HUES64 (cell line): ENCODE measurements around the gene PHF8. TPM values are rescaled to one million over a fixed set of nuclear protein-coding genes. Genes with fewer than 3 reads are reported as not detected.

Experiments used
- H3K27ac ChIP-seq: 2 replicates; pipeline ENCODE4 v1.7.0; 2013; ENCODE audit warnings: low read depth, low read length, inconsistent platforms
- H3K27me3 ChIP-seq: 2 replicates; pipeline ENCODE4 v1.6.1; 2013; ENCODE audit warnings: mild to moderate bottlenecking, low read length; ENCODE audit not compliant: insufficient read depth
- H3K36me3 ChIP-seq: 2 replicates; pipeline ENCODE4 v1.6.1; 2013; ENCODE audit warnings: mild to moderate bottlenecking, low read length; ENCODE audit not compliant: insufficient read depth
- H3K4me1 ChIP-seq: 2 replicates; pipeline ENCODE4 v1.6.1; 2013; ENCODE audit warnings: mild to moderate bottlenecking, low read length, moderate library complexity; ENCODE audit not compliant: insufficient read depth
- H3K4me3 ChIP-seq: 2 replicates; pipeline ENCODE4 v1.5.1; 2013; ENCODE audit warnings: mild to moderate bottlenecking, low read length, moderate library complexity
- H3K9ac ChIP-seq: 2 replicates; pipeline ENCODE4 v1.6.1; 2013; ENCODE audit warnings: mild to moderate bottlenecking, low read depth, low read length
- H3K9me3 ChIP-seq: 2 replicates; pipeline ENCODE4 v1.6.1; 2013; ENCODE audit warnings: low read depth, low read length; ENCODE audit not compliant: insufficient read depth
- WGBS: fragments of 150-250, 120-280 bp; methylation state at CpG from one replicate; pipeline ENCODE4 v1.1.7; 2013; ENCODE audit warnings: missing lambda C conversion rate; 5-methylcytosine and 5-hydroxymethylcytosine counted together
- polyA plus RNA-seq, 2 experiments: library from polyadenylated mRNA; stranded (reverse); fragments of 50-300 nt; gene quantifications; one replicate each; pipeline ENCODE4 v1.2.3, GENCODE V29; 2013

The PHF8 gene
- polyA plus RNA-seq (2013, experiment 1 of 2) = 14.6 TPM
- 14.8 TPM for polyA plus RNA-seq (2013, experiment 2 of 2)

GRCh38 chrX:54044126-54044876, at the start of gene PHF8:
TSS of gene PHF8 (minus strand) at chrX:54044473. CDS start at chrX:54042728, 1,745 bp downstream.
- Histone ChIP-seq H3K27ac (peak within 1 kb of the TSS; percentile 99), H3K9ac (peak within 1 kb of the TSS; percentile 97), H3K27me3 (no peaks in the 10 kb centered on the region), H3K4me1 (peaks cover 19% of the 10 kb centered on the region), H3K9me3 (no peaks in the 10 kb centered on the region), H3K36me3 (peaks cover 23% of the 10 kb centered on the region), H3K4me3 (peak within 1 kb of the TSS; percentile 91)
- under 1% methylated on average over 62 of the region's 66 CpGs for WGBS

GRCh38 chrX:54093571-54093970, 49.3 kb upstream of the PHF8 start:
- no peaks in the 10 kb centered on the region for H3K4me1 ChIP-seq
- H3K27ac ChIP-seq = no peak overlapping the region
- H3K4me3 ChIP-seq = no peak overlapping the region
- H3K27me3 ChIP-seq = no peaks in the 10 kb centered on the region
- 100% methylated on average over 1 of the region's 2 CpGs for WGBS
- no peaks in the 10 kb centered on the region for H3K9me3 ChIP-seq
- H3K9ac ChIP-seq = no peak overlapping the region
- H3K36me3 ChIP-seq = no peaks in the 10 kb centered on the region

- Histone ChIP-seq H3K27me3 (no peaks in the 10 kb centered on the region), H3K27ac (no peak overlapping the region)
- 91% methylated on average over 1 of the region's 1 CpG for WGBS
These were observed 48.9 kb upstream of the PHF8 start for GRCh38 chrX:54093159-54093558.

GRCh38 chrX:54090880-54091279, 46.6 kb upstream of the PHF8 start:
- H3K9me3 ChIP-seq = no peaks in the 10 kb centered on the region
- H3K4me1 ChIP-seq = no peaks in the 10 kb centered on the region
- no peaks in the 10 kb centered on the region for H3K27me3 ChIP-seq
- H3K4me3 ChIP-seq = no peak overlapping the region
- H3K27ac ChIP-seq = no peak overlapping the region
- WGBS = 100% methylated on average over 2 of the region's 2 CpGs
- H3K9ac ChIP-seq = no peak overlapping the region
- H3K36me3 ChIP-seq = no peaks in the 10 kb centered on the region

More at GRCh38 chrX:54093159-54093558, 48.9 kb upstream of the PHF8 start:
- Histone ChIP-seq H3K4me3 (no peak overlapping the region), H3K4me1 (no peaks in the 10 kb centered on the region), H3K9ac (no peak overlapping the region), H3K9me3 (no peaks in the 10 kb centered on the region), H3K36me3 (no peaks in the 10 kb centered on the region)

- no peaks in the 10 kb centered on the region for H3K4me1 ChIP-seq
- 90% methylated on average over 2 of the region's 2 CpGs for WGBS
- no peak overlapping the region for H3K4me3 ChIP-seq
- H3K9me3 ChIP-seq = no peaks in the 10 kb centered on the region
- H3K9ac ChIP-seq = no peak overlapping the region
- no peaks in the 10 kb centered on the region for H3K36me3 ChIP-seq
- no peak overlapping the region for H3K27ac ChIP-seq
- H3K27me3 ChIP-seq = no peaks in the 10 kb centered on the region
These were observed 44.9 kb upstream of the PHF8 start for GRCh38 chrX:54089191-54089590.

- Histone ChIP-seq H3K36me3 (no peaks in the 10 kb centered on the region), H3K27me3 (no peaks in the 10 kb centered on the region), H3K9me3 (no peaks in the 10 kb centered on the region), H3K4me1 (no peaks in the 10 kb centered on the region), H3K4me3 (no peak overlapping the region), H3K9ac (no peak overlapping the region), H3K27ac (no peak overlapping the region)
- 87% methylated on average over 4 of the region's 4 CpGs for WGBS
These were observed 43.4 kb upstream of the PHF8 start for GRCh38 chrX:54087661-54088060.

- no peaks in the 10 kb centered on the region for H3K4me1 ChIP-seq
- no peaks in the 10 kb centered on the region for H3K36me3 ChIP-seq
- H3K27ac ChIP-seq = no peak overlapping the region
- H3K4me3 ChIP-seq = no peak overlapping the region
- WGBS = 94% methylated on average over 6 of the region's 6 CpGs
- H3K9ac ChIP-seq = no peak overlapping the region
- H3K27me3 ChIP-seq = no peaks in the 10 kb centered on the region
- H3K9me3 ChIP-seq = no peaks in the 10 kb centered on the region
These were observed 41.4 kb upstream of the PHF8 start for GRCh38 chrX:54085666-54086065.

GRCh38 chrX:54076903-54077302, 32.6 kb upstream of the PHF8 start:
- no peak overlapping the region for H3K4me3 ChIP-seq
- H3K9ac ChIP-seq = no peak overlapping the region
- peaks cover 2% of the 10 kb centered on the region; the same call in 1 of the 2 replicates for H3K36me3 ChIP-seq
- no peaks in the 10 kb centered on the region for H3K4me1 ChIP-seq
- 100% methylated on average over 1 of the region's 2 CpGs for WGBS
- no peak overlapping the region for H3K27ac ChIP-seq
- no peaks in the 10 kb centered on the region for H3K27me3 ChIP-seq
- H3K9me3 ChIP-seq = no peaks in the 10 kb centered on the region

- no peaks in the 10 kb centered on the region for H3K36me3 ChIP-seq
- H3K9ac ChIP-seq = no peak overlapping the region
- WGBS = 93% methylated on average over 5 of the region's 6 CpGs
- no peaks in the 10 kb centered on the region for H3K4me1 ChIP-seq
- H3K27me3 ChIP-seq = no peaks in the 10 kb centered on the region
- no peaks in the 10 kb centered on the region for H3K9me3 ChIP-seq
- no peak overlapping the region for H3K4me3 ChIP-seq
- H3K27ac ChIP-seq = no peak overlapping the region
These were observed 30.6 kb upstream of the PHF8 start for GRCh38 chrX:54074826-54075225.

- WGBS = 94% methylated on average over 2 of the region's 2 CpGs
- no peak overlapping the region for H3K9ac ChIP-seq
- no peak overlapping the region for H3K27ac ChIP-seq
- H3K4me1 ChIP-seq = no peaks in the 10 kb centered on the region
- H3K9me3 ChIP-seq = no peaks in the 10 kb centered on the region
- no peak overlapping the region for H3K4me3 ChIP-seq
- no peaks in the 10 kb centered on the region for H3K27me3 ChIP-seq
- H3K36me3 ChIP-seq = no peaks in the 10 kb centered on the region
These were observed 23.5 kb upstream of the PHF8 start for GRCh38 chrX:54067766-54068165.

GRCh38 chrX:54066841-54067240, 22.6 kb upstream of the PHF8 start:
- no peaks in the 10 kb centered on the region for H3K9me3 ChIP-seq
- no peaks in the 10 kb centered on the region for H3K27me3 ChIP-seq
- no peaks in the 10 kb centered on the region for H3K36me3 ChIP-seq
- H3K4me3 ChIP-seq = no peak overlapping the region
- no peak overlapping the region for H3K27ac ChIP-seq
- H3K4me1 ChIP-seq = no peaks in the 10 kb centered on the region
- no peak overlapping the region for H3K9ac ChIP-seq

- H3K27ac ChIP-seq = no peak overlapping the region
- WGBS = 96% methylated on average over 2 of the region's 3 CpGs
- no peaks in the 10 kb centered on the region for H3K27me3 ChIP-seq
- H3K9me3 ChIP-seq = no peaks in the 10 kb centered on the region
- H3K9ac ChIP-seq = no peak overlapping the region
- H3K4me3 ChIP-seq = no peak overlapping the region
- no peaks in the 10 kb centered on the region for H3K36me3 ChIP-seq
- H3K4me1 ChIP-seq = no peaks in the 10 kb centered on the region
These were observed 20.3 kb upstream of the PHF8 start for GRCh38 chrX:54064564-54064963.
